Measurements from ENCODE around the gene MOAP1.
"Not testable (repeated sequence)": the region's sequence is repeated elsewhere in the genome, so short reads cannot be mapped to it uniquely, and the experiment has no call there.

MOAP1 gene

DNA sequence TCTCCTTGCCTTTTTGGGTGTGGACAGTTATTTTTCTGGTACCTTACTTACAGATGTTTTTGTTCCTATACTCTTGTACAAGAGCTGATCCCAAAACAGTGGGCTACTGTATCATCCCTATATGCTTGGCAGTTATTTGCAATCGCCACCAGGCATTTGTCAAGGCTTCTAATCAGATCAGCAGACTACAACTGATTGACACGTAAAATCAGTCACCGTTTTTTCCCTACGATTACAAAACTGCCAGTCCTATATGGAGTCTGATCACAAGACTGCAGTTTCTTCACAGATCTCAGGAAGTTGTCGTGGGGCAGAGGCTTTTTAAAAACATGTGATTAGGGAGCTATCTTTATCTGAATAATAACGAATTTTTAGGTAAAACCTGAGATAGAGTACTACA is 1.8 kb upstream of the MOAP1 start:
- TF ChIP-seq, protein P1, sequence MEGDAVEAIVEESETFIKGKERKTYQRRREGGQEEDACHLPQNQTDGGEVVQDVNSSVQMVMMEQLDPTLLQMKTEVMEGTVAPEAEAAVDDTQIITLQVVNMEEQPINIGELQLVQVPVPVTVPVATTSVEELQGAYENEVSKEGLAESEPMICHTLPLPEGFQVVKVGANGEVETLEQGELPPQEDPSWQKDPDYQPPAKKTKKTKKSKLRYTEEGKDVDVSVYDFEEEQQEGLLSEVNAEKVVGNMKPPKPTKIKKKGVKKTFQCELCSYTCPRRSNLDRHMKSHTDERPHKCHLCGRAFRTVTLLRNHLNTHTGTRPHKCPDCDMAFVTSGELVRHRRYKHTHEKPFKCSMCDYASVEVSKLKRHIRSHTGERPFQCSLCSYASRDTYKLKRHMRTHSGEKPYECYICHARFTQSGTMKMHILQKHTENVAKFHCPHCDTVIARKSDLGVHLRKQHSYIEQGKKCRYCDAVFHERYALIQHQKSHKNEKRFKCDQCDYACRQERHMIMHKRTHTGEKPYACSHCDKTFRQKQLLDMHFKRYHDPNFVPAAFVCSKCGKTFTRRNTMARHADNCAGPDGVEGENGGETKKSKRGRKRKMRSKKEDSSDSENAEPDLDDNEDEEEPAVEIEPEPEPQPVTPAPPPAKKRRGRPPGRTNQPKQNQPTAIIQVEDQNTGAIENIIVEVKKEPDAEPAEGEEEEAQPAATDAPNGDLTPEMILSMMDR (IDR thresholded peaks at IDR 0.05; ENCODE audit: low read depth, low read length): no peak
- no peak overlapping the region for H3K4me3 ChIP-seq (replicated peaks in 1 of 2; ENCODE audit: low read depth in 2 of 2, low read length in 2 of 2)
- DNase-seq (ENCODE audit: low read depth in 2 of 2): no peak

DNA sequence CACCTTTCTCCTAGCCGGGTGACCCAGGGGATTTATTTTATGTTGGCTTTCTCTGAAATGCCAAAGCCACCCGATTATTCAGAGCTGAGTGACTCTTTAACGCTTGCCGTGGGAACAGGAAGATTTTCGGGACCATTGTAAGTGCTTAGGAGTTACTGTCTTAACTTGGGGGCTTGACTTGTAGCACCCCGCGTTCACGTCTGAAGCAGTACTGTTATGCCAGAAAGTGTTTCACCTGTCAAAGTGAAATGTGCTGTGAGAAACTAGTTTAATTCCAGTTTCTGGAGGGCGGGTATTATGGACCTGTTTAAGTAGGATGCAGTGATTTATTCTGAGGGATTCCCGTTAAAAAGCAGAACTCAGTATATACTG is 638 bp upstream of the MOAP1 start:
- TF ChIP-seq, protein P1 (IDR thresholded peaks at IDR 0.05; ENCODE audit: low read depth, low read length): no peak
- peak overlapping the region; percentile 60 to 93 for H3K4me3 ChIP-seq (replicated peaks in 1 of 2; ENCODE audit: low read depth in 2 of 2, low read length in 2 of 2)
- no peak for DNase-seq (ENCODE audit: low read depth in 2 of 2)

DNA sequence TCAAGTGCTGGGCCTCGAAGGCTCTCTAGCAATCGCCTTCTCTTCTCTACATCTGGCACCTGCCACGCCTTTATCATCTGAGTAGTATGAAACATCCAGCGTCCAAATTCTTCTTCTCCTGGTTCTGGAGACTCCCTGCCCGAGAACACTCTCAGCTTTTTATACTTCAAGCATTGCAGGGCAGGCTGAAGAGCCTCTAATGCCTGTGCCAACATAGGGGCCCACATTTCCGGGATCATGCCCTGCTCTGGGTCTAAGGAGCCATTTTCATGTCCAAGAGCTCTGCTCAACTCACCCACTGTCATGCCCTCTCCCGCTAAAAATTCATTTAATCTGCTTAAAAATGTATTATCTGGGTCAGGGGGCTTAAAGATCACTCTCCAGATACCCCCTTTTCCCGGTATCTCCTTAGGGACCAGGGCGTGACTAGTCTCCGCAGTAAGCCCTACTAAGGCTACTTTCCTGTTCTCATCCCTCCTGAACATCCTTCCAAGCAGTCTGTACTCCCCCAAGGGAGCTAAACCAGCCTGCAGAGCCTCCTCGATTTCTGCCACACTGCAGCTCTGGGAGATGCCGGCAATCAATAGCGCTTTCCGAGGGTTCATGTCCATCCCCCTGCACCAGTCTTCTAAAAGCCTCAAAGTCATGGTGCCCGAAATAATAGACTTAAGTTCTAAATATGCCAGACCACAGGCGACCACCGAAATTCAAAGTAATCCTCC is 940 bp downstream of the MOAP1 start:
- H3K4me3 ChIP-seq (replicated peaks in 1 of 2; ENCODE audit: low read depth in 2 of 2, low read length in 2 of 2): peak overlapping the region; percentile 93 to 94
- TF ChIP-seq, protein P1 (IDR thresholded peaks at IDR 0.05; ENCODE audit: low read depth, low read length): no peak
- DNase-seq (ENCODE audit: low read depth in 2 of 2): no peak

DNA sequence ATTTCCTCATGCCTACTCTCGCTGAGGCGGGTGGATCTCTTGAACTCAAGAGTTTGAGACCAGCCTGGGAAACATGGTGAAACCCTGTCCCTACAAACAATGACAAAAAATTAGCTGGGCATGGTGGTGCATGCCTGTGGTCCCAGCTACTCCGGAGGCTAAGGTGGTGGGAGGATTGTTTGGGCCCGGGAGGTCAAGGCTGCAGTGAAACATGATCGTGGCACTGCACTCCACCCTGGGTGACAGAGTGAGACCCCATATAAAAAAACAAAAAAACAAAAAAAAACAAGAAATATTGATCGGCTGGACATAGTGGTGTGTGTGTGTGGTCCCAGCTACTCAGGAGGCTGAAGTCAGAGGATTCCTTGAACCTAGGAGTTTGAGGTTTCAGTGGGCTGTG is 9.2 kb downstream of the MOAP1 start:
- DNase-seq (ENCODE audit: low read depth in 2 of 2): no peak
- TF ChIP-seq, protein P1 (IDR thresholded peaks at IDR 0.05; ENCODE audit: low read depth, low read length): no peak
- H3K4me3 ChIP-seq (replicated peaks in 1 of 2; ENCODE audit: low read depth in 2 of 2, low read length in 2 of 2): no peak overlapping the region

DNA sequence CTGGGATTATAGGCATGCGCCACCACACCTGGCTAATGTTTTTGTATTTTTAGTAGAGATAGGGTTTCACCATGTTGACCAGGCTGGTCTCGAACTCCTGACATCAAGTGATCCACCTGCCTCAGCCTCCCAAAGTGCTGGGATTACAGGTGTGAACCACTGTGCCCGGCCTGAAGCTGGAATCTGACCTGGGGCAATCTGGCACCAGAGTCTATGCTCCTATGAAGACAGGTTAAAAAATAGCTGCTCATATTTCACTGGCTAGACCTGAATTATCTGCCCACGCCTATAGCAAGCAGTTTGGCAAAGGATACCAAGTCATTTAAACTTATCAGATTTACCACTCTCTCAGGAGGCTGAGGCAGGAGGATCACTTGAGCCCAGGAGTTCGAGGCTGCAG is 10.0 kb downstream of the MOAP1 start:
- not testable (repeated sequence) for DNase-seq (ENCODE audit: low read depth in 2 of 2); H3K4me3 ChIP-seq (replicated peaks in 1 of 2; ENCODE audit: low read depth in 2 of 2, low read length in 2 of 2)

DNA sequence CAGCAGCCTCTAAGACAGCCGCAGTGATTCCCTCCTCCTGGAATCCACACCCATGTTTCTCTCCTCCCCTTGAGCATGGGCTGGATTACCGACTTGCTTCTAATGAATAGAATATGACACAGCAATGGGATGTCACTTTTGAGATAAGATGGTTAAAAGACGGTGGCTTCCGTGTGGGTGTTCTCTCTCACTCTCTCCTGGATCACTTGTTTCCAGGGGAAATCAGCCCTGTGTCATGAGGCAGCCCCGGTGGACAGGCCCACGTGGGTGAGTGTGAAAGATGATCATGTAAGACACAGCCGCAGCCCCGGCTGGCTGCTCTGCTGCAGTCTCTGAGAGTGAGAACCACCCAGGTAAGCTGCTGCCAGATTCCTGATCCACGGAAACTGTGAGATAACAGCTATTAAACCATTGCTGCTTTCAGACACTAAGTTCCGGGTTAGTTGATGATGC is 10.7 kb downstream of the MOAP1 start:
- no peak overlapping the region for H3K4me3 ChIP-seq (replicated peaks in 1 of 2; ENCODE audit: low read depth in 2 of 2, low read length in 2 of 2)
- DNase-seq (ENCODE audit: low read depth in 2 of 2): peak; percentile 10 to 17
- TF ChIP-seq, protein P1 (IDR thresholded peaks at IDR 0.05; ENCODE audit: low read depth, low read length): no peak

DNA sequence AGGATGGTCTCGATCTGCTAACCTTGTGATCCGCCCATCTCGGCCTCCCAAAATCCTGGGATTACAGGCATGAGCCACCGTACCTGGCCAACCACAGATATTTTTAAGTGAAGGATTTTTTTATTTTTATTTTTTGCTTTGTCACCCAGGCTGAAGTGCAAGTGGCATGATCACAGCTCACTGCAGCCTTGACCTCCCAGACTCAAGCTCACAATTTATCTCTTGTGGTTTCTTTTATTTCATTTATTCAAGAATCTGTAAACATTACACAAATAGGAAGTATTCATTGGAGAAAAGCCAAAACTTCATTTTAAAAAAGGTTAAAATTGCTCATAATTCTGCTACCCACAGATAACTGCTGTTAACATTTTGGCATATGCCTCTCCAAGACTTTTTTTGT is 13.3 kb downstream of the MOAP1 start:
- no peak for DNase-seq (ENCODE audit: low read depth in 2 of 2)
- H3K4me3 ChIP-seq (replicated peaks in 1 of 2; ENCODE audit: low read depth in 2 of 2, low read length in 2 of 2): no peak overlapping the region
- TF ChIP-seq, protein P1 (IDR thresholded peaks at IDR 0.05; ENCODE audit: low read depth, low read length): no peak

DNA sequence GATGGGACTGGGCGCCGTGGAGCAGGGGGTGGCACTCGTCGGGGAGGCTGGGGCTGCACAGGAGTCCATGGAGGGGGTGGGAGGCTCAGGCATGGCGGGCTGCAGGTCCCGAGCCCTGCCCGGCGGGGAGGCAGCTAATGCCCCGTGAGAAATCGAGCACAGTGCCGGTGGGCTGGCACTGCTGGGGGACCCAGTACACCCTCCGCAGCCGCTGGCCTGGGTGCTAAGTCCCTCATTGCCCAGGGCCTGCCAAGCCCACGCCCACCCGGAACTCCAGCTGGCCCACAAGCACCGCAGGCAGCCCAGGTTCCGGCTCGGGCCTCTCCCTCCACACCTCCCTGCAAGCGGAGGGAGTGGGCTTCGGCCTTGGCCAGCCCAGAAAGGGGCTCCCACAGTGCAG is 14.6 kb downstream of the MOAP1 start:
- DNase-seq (ENCODE audit: low read depth in 2 of 2); H3K4me3 ChIP-seq (replicated peaks in 1 of 2; ENCODE audit: low read depth in 2 of 2, low read length in 2 of 2): not testable (repeated sequence)

DNA sequence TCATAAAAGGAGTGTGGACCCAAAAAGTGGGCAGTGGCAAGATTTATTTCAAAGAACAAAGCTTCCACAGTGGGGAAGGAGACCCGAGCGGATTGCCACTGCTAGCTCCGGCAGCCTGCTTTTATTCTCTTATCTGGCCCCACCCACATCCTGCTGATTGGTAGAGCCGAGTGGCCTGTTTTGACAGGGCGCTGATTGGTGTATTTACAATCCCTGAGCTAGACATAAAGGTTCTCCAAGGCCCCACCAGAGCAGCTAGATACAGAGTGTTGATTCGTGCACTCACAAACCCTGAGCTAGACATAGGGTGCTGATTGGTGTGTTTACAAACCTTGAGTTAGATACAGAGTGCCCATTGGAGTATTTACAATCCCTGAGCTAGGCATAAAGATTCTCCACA is 15.1 kb downstream of the MOAP1 start:
- not testable (repeated sequence) for DNase-seq (ENCODE audit: low read depth in 2 of 2); H3K4me3 ChIP-seq (replicated peaks in 1 of 2; ENCODE audit: low read depth in 2 of 2, low read length in 2 of 2)

DNA sequence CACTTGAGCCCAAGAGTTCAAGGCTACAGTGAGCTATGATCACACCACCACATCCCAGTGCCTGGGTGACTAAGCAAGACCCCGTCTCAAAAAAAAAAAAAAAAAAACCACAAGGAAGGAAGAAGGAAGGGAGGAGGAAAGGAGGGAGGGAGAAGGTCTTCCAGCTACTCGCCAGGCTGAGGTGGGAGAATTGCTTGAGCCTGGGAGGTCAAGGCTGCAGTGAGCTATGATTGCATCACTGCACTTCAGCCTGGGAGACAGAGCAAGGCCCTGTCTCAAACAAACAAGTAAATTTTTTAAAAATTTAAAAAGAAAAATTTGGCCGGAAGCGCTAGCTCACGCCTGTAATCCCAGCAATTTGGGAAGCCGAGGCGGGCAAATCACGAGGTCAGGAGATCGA is 16.1 kb downstream of the MOAP1 start:
- not testable (repeated sequence) for H3K4me3 ChIP-seq (replicated peaks in 1 of 2; ENCODE audit: low read depth in 2 of 2, low read length in 2 of 2); DNase-seq (ENCODE audit: low read depth in 2 of 2)
